ENCODE results near the gene ZMIZ1. TPM values are rescaled to one million over a fixed set of nuclear protein-coding genes. Genes with fewer than 3 reads are reported as not detected.

The ZMIZ1 gene
- polyA plus RNA-seq, 3 donors = 3.3 to 64.6 (median 8.9) TPM

GRCh38 chr10:79269443-79269842, 200.7 kb downstream of the ZMIZ1 start:
- H3K4me1 ChIP-seq (ENCODE audit: control insufficient read depth in 1 of 2, insufficient read depth in 2 of 2, low read length in 2 of 2) = peaks cover 90 to 96% of the 10 kb centered on the region in 2 donors
- WGBS (ENCODE audit: insufficient coverage) = 100% methylated on average over 5 of the region's 6 CpGs
- H3K4me2 ChIP-seq (replicated peaks; ENCODE audit: extremely low read depth, low read length, poor library complexity, severe bottlenecking) = no peak overlapping the region
- H3K9me3 ChIP-seq (replicated peaks in 1 of 2; ENCODE audit: control insufficient read depth in 1 of 2, insufficient read depth in 1 of 2, low read length in 2 of 2) = no peaks in the 10 kb centered on the region
- Mint-ChIP-seq H3K4me3 (no peak overlapping the region), H3K4me1 (peaks cover 93% of the 10 kb centered on the region), H3K27me3 (ENCODE audit: low read depth in 3 of 3) (peaks cover 0 to 5% (median 0%) of the 10 kb centered on the region in 3 donors), H3K36me3 (peaks cover 54 to 64% of the 10 kb centered on the region in 2 donors), H3K9me3 (peaks cover 0 to 2% (median 0%) of the 10 kb centered on the region in 7 donors), H3K27ac (peak overlapping the region; percentile 24 to 99 (median 72))
- peak overlapping the region in 1 of 2 donors; percentile 100 for H3K27ac ChIP-seq (ENCODE audit: low read depth in 1 of 2, low read length in 2 of 2)
- intact Hi-C loops (cut with micrococcal nuclease) = loop anchor here in 1 of 2 donors (2.0 to 10.0 kb wide), 2 partner anchors 13 to 515 kb away; no protein-coding TSS in a partner anchor
- H3K36me3 ChIP-seq (replicated peaks in 1 of 2; ENCODE audit: control insufficient read depth in 1 of 2, insufficient read depth in 2 of 2, low read length in 2 of 2) = no peaks in the 10 kb centered on the region
- H3K79me2 ChIP-seq (ENCODE audit: insufficient read depth, low read length) = peaks cover 79% of the 10 kb centered on the region
- peak overlapping the region; percentile 48 for H3K9ac ChIP-seq (ENCODE audit: insufficient read depth, low read length, poor library complexity, severe bottlenecking)
- H2AFZ ChIP-seq (ENCODE audit: insufficient read depth, low read depth, low read length, poor library complexity, severe bottlenecking) = no peak overlapping the region
- no peak overlapping the region for H3K4me3 ChIP-seq (replicated peaks in 1 of 3; ENCODE audit: low read depth in 2 of 3, low read length in 3 of 3)
- no peaks in the 10 kb centered on the region for H3K27me3 ChIP-seq (ENCODE audit: control insufficient read depth in 2 of 2, insufficient read depth in 2 of 2, low read length in 2 of 2)
- no peak for DNase-seq
- H4K20me1 ChIP-seq (ENCODE audit: insufficient read depth, low read length) = peaks cover 9% of the 10 kb centered on the region
- no peak for TF ChIP-seq CTCF (IDR thresholded peaks at IDR 0.05)

GRCh38 chr10:79269969-79270368, 201.2 kb downstream of the ZMIZ1 start:
- H3K27me3 Mint-ChIP-seq (ENCODE audit: low read depth in 3 of 3) = peaks cover 0 to 5% (median 0%) of the 10 kb centered on the region in 3 donors
- H3K9me3 ChIP-seq (replicated peaks in 1 of 2; ENCODE audit: control insufficient read depth in 1 of 2, insufficient read depth in 1 of 2, low read length in 2 of 2) = no peaks in the 10 kb centered on the region
- peaks cover 90 to 96% of the 10 kb centered on the region in 2 donors for H3K4me1 ChIP-seq (ENCODE audit: control insufficient read depth in 1 of 2, insufficient read depth in 2 of 2, low read length in 2 of 2)
- peaks cover 92% of the 10 kb centered on the region for H3K4me1 Mint-ChIP-seq
- no peak for DNase-seq
- no peaks in the 10 kb centered on the region for H3K27me3 ChIP-seq (ENCODE audit: control insufficient read depth in 2 of 2, insufficient read depth in 2 of 2, low read length in 2 of 2)
- peak overlapping the region; percentile 79 to 100 for H3K27ac ChIP-seq (ENCODE audit: low read depth in 1 of 2, low read length in 2 of 2)
- peak overlapping the region; percentile 85 to 99 (median 92) for H3K27ac Mint-ChIP-seq
- intact Hi-C loops (cut with micrococcal nuclease) = loop anchor here (2.0 to 10.0 kb wide), 3 partner anchors 13 to 515 kb away; no protein-coding TSS in a partner anchor
- peaks cover 0 to 3% of the 10 kb centered on the region in 2 donors for H3K36me3 ChIP-seq (replicated peaks in 1 of 2; ENCODE audit: control insufficient read depth in 1 of 2, insufficient read depth in 2 of 2, low read length in 2 of 2)
- no peak for TF ChIP-seq CTCF (IDR thresholded peaks at IDR 0.05)
- no peak overlapping the region for H2AFZ ChIP-seq (ENCODE audit: insufficient read depth, low read depth, low read length, poor library complexity, severe bottlenecking)
- no peak overlapping the region for H3K4me3 Mint-ChIP-seq
- peaks cover 14% of the 10 kb centered on the region for H4K20me1 ChIP-seq (ENCODE audit: insufficient read depth, low read length)
- H3K79me2 ChIP-seq (ENCODE audit: insufficient read depth, low read length) = peaks cover 79% of the 10 kb centered on the region
- H3K9ac ChIP-seq (ENCODE audit: insufficient read depth, low read length, poor library complexity, severe bottlenecking) = peak overlapping the region; percentile 48
- 100% methylated on average over 3 of the region's 7 CpGs for WGBS (ENCODE audit: insufficient coverage)
- H3K9me3 Mint-ChIP-seq = peaks cover 0 to 2% (median 0%) of the 10 kb centered on the region in 7 donors
- H3K4me3 ChIP-seq (replicated peaks in 1 of 3; ENCODE audit: low read depth in 2 of 3, low read length in 3 of 3) = no peak overlapping the region
- peaks cover 53 to 61% of the 10 kb centered on the region in 2 donors for H3K36me3 Mint-ChIP-seq
- H3K4me2 ChIP-seq (replicated peaks; ENCODE audit: extremely low read depth, low read length, poor library complexity, severe bottlenecking) = no peak overlapping the region
